Measurements from ENCODE around the gene PGPEP1.
A peak's percentile ranks its signal among the peaks of the same experiment; 100 is the strongest.

Gene PGPEP1

GRCh38 chr19:18414504-18415177 lies 74.2 kb downstream of the PGPEP1 start:
- Histone ChIP-seq H3K27ac (peak overlapping the region; percentile 59), H3K4me3 (ENCODE audit: low read depth in 1 of 2, low read length in 1 of 2) (no peak overlapping the region), H3K36me3 (no peaks in the 10 kb centered on the region), H3K4me1 (ENCODE audit: control insufficient read depth in 1 of 2, insufficient read depth in 1 of 2, low read depth in 1 of 2, low read length in 1 of 2) (peaks cover 46 to 48% of the 10 kb centered on the region in 2 experiments), H3K27me3 (peaks cover 84% of the 10 kb centered on the region), H3K9me3 (no peaks in the 10 kb centered on the region)
- no peak for TF ChIP-seq CTCF (IDR thresholded peaks at IDR 0.05)

GRCh38 chr19:18415178-18415867 lies 74.9 kb downstream of the PGPEP1 start:
- H3K4me3 ChIP-seq (ENCODE audit: low read depth in 1 of 2, low read length in 1 of 2) = peak overlapping the region; percentile 22 to 59
- no peaks in the 10 kb centered on the region for H3K36me3 ChIP-seq
- H3K27me3 ChIP-seq = peaks cover 91% of the 10 kb centered on the region
- peaks cover 53 to 54% of the 10 kb centered on the region in 2 experiments for H3K4me1 ChIP-seq (ENCODE audit: control insufficient read depth in 1 of 2, insufficient read depth in 1 of 2, low read depth in 1 of 2, low read length in 1 of 2)
- no peak for TF ChIP-seq CTCF (IDR thresholded peaks at IDR 0.05)
- no peaks in the 10 kb centered on the region for H3K9me3 ChIP-seq
- H3K27ac ChIP-seq = peak overlapping the region; percentile 59

- Histone ChIP-seq H3K9me3 (no peaks in the 10 kb centered on the region), H3K36me3 (no peaks in the 10 kb centered on the region), H3K4me3 (ENCODE audit: low read depth in 1 of 2, low read length in 1 of 2) (peak overlapping the region; percentile 59 to 77), H3K27me3 (peaks cover 97% of the 10 kb centered on the region), H3K27ac (peak overlapping the region; percentile 72), H3K4me1 (ENCODE audit: control insufficient read depth in 1 of 2, insufficient read depth in 1 of 2, low read depth in 1 of 2, low read length in 1 of 2) (peaks cover 53 to 54% of the 10 kb centered on the region in 2 experiments)
- no peak for TF ChIP-seq CTCF (IDR thresholded peaks at IDR 0.05)
Measured at GRCh38 chr19:18416778-18417249, 76.4 kb downstream of the PGPEP1 start.

GRCh38 chr19:18417250-18418028 lies 77.0 kb downstream of the PGPEP1 start:
- Histone ChIP-seq H3K27ac (peak overlapping the region; percentile 72), H3K4me3 (ENCODE audit: low read depth in 1 of 2, low read length in 1 of 2) (peak overlapping the region; percentile 59 to 77), H3K4me1 (ENCODE audit: control insufficient read depth in 1 of 2, insufficient read depth in 1 of 2, low read depth in 1 of 2, low read length in 1 of 2) (peaks cover 53 to 54% of the 10 kb centered on the region in 2 experiments), H3K9me3 (no peaks in the 10 kb centered on the region), H3K36me3 (no peaks in the 10 kb centered on the region), H3K27me3 (peaks cover 95% of the 10 kb centered on the region)
- TF ChIP-seq CTCF (IDR thresholded peaks at IDR 0.05) = peak; percentile 22

- Histone ChIP-seq H3K4me3 (ENCODE audit: low read depth in 1 of 2, low read length in 1 of 2) (peak overlapping the region; percentile 59 to 77), H3K4me1 (ENCODE audit: control insufficient read depth in 1 of 2, insufficient read depth in 1 of 2, low read depth in 1 of 2, low read length in 1 of 2) (peaks cover 53 to 54% of the 10 kb centered on the region in 2 experiments), H3K27ac (peak overlapping the region; percentile 72), H3K27me3 (peaks cover 92% of the 10 kb centered on the region), H3K36me3 (no peaks in the 10 kb centered on the region), H3K9me3 (no peaks in the 10 kb centered on the region)
- no peak for TF ChIP-seq CTCF (IDR thresholded peaks at IDR 0.05)
Measured at GRCh38 chr19:18418029-18418482, 77.7 kb downstream of the PGPEP1 start.
